Fibroblast of pulmonary artery (primary cell): ENCODE data around the gene LRRC26.
A peak's percentile ranks its signal among the peaks of the same experiment; 100 is the strongest.

Source experiments
- DNase-seq: peaks from one replicate; pipeline ENCODE4 v3.0.0-alpha.2; 2010; ENCODE audit warnings: low read depth
- H3K4me3 ChIP-seq: replicated peaks from 2 replicates; pipeline ENCODE4 v1.5.1; 2011; ENCODE audit warnings: low read depth, mild to moderate bottlenecking, control low read depth, low read length, moderate library complexity
- CTCF ChIP-seq: IDR thresholded peaks from 2 replicates; pipeline ENCODE4 v1.5.1; 2011; ENCODE audit warnings: mild to moderate bottlenecking, control low read depth, low read length, inconsistent platforms; ENCODE audit errors: missing control alignments

LRRC26 gene

GRCh38 chr9:137181680-137182079, 11.8 kb upstream of the LRRC26 start:
- DNase-seq, result no peak
- no peak for TF ChIP-seq CTCF
- no peak overlapping the region for H3K4me3 ChIP-seq

GRCh38 chr9:137180491-137180890, 10.6 kb upstream of the LRRC26 start:
- TF ChIP-seq CTCF, result no peak
- DNase-seq, result no peak
- no peak overlapping the region for H3K4me3 ChIP-seq

- DNase-seq, result no peak
- no peak overlapping the region for H3K4me3 ChIP-seq
- TF ChIP-seq CTCF, result no peak
Measured at GRCh38 chr9:137179761-137180160, 9.9 kb upstream of the LRRC26 start.

DNA sequence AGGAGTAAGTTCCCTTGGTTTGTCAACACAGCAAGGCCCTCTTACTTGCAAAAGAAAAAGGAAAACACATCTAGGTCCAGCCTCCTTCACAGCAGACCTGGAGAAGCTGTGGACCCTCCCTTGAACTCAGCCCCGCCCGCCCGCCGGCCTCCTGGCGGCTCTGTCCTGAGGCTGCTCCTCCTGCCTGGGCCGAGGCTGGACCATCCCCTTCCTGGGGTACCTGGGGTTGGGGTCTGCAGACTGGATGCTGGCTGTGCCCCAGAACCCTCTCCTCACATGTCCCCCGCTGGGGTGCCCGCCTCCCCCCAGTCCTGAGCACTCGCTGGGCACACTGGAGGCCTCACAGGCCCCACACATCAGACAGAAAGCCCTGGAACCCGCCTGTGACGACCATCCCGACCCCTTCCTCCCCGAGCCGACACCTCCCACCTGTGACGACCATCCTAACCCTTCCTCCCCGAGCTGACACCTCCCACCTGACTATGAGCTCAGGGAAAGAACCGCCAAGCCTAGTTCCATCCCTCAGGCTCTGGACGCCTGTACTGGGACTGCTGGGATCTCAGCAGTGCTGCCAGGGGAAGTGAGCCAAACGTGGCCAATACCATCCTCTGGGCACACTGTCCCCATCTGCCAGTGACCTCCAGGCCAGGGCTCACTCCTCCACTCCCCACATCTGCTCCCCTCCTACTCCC, 9.2 kb upstream of the LRRC26 start:
- no peak overlapping the region for H3K4me3 ChIP-seq

DNA sequence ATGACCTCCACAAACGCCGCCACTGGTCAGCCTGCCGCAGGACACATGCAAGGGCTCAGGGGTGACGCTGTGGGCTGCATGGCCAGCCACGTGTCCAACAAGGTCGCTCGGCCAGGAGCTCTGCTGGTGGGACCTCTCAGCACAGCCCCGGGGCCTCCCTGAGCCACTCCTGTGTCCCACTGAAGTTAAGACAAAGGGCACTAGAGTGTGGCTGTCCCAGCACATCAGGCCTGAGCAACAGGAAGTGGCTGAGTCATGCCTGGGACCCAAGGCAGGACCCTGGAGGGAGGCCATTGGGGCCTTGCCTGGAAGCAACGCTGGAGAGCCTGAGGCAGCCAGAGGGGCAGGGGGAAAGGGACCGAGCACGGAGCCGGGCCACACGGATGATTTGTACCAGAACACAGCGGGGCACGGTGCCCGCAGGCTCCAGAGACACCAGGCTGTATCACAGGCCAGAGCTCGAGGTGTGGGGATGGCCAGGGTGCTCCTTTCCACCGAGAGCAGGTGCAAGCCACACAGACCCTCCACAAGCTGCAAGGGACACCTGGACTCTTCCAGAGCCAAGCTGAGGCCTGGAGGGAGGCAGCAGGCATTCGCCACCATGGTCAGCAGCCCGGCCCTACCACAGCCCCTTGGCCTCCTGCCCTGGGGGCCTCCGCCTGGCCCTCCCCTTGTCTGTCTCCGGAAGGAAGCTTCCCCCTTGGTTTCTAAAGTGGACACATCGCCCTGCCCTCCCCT, 8.5 kb upstream of the LRRC26 start:
- DNase-seq, result no peak
- no peak for TF ChIP-seq CTCF
- H3K4me3 ChIP-seq, result no peak overlapping the region

More for the DNA sequence above, 9.2 kb upstream of the LRRC26 start:
- no peak for TF ChIP-seq CTCF
- DNase-seq, result no peak

GRCh38 chr9:137176302-137177182, 6.7 kb upstream of the LRRC26 start:
- peak; percentile 50 for DNase-seq
- no peak overlapping the region for H3K4me3 ChIP-seq
- TF ChIP-seq CTCF, result peak; percentile 70
